ENCODE data around the gene NEK1.
A peak's percentile ranks its signal among the peaks of the same experiment; 100 is the strongest.
"Not testable (repeated sequence)": the region's sequence is repeated elsewhere in the genome, so short reads cannot be mapped to it uniquely, and the experiment has no call there.

The NEK1 gene

GRCh38 chr4:169484485-169484884, 127.9 kb downstream of the NEK1 start:
- no peak overlapping the region for H3K4me3 ChIP-seq (replicated peaks; ENCODE audit: low read depth, low read length)
- DNase-seq (ENCODE audit: low read depth), result peak; percentile 17
- peak; percentile 15 for TF ChIP-seq CTCF (IDR thresholded peaks at IDR 0.05; ENCODE audit: low read length, missing control alignments)

GRCh38 chr4:169464080-169464479, 148.3 kb downstream of the NEK1 start:
- no peak overlapping the region for H3K4me3 ChIP-seq (replicated peaks; ENCODE audit: low read depth, low read length)
- no peak for DNase-seq (ENCODE audit: low read depth)
- no peak for TF ChIP-seq CTCF (IDR thresholded peaks at IDR 0.05; ENCODE audit: low read length, missing control alignments)

- no peak for TF ChIP-seq CTCF (IDR thresholded peaks at IDR 0.05; ENCODE audit: low read length, missing control alignments)
Observed at GRCh38 chr4:169460081-169460480, 152.3 kb downstream of the NEK1 start.

GRCh38 chr4:169458575-169458974, 153.8 kb downstream of the NEK1 start:
- no peak for DNase-seq (ENCODE audit: low read depth)
- H3K4me3 ChIP-seq (replicated peaks; ENCODE audit: low read depth, low read length), result no peak overlapping the region
- no peak for TF ChIP-seq CTCF (IDR thresholded peaks at IDR 0.05; ENCODE audit: low read length, missing control alignments)

More at GRCh38 chr4:169460081-169460480, 152.3 kb downstream of the NEK1 start:
- DNase-seq (ENCODE audit: low read depth), result no peak
- H3K4me3 ChIP-seq (replicated peaks; ENCODE audit: low read depth, low read length), result no peak overlapping the region

GRCh38 chr4:169452644-169453043, 159.7 kb downstream of the NEK1 start:
- not testable (repeated sequence) for DNase-seq (ENCODE audit: low read depth); H3K4me3 ChIP-seq (replicated peaks; ENCODE audit: low read depth, low read length)

- DNase-seq (ENCODE audit: low read depth); H3K4me3 ChIP-seq (replicated peaks; ENCODE audit: low read depth, low read length): not testable (repeated sequence)
Observed at GRCh38 chr4:169448935-169449334, 163.4 kb downstream of the NEK1 start.

GRCh38 chr4:169446824-169447223, 165.6 kb downstream of the NEK1 start:
- no peak overlapping the region for H3K4me3 ChIP-seq (replicated peaks; ENCODE audit: low read depth, low read length)
- TF ChIP-seq CTCF (IDR thresholded peaks at IDR 0.05; ENCODE audit: low read length, missing control alignments), result no peak
- DNase-seq (ENCODE audit: low read depth), result no peak

- H3K4me3 ChIP-seq (replicated peaks; ENCODE audit: low read depth, low read length), result no peak overlapping the region
- TF ChIP-seq CTCF (IDR thresholded peaks at IDR 0.05; ENCODE audit: low read length, missing control alignments), result no peak
- no peak for DNase-seq (ENCODE audit: low read depth)
Observed at GRCh38 chr4:169443748-169444147, 168.6 kb downstream of the NEK1 start.

All from fibroblast of pulmonary artery (primary cell).